Smooth muscle cell (in vitro differentiated cells): ENCODE measurements around the gene LRRC46. TPM values are rescaled to one million over a fixed set of nuclear protein-coding genes. Genes with fewer than 3 reads are reported as not detected.

Experiments
- DNase-seq: peaks from one replicate; lab custom pipeline; 2025; ENCODE audit not compliant: unreplicated experiment; lab: John Stamatoyannopoulos, UW
- H2AFZ ChIP-seq: fragments of 200-600 bp; sonication (generic); 2 replicates; pipeline ENCODE4 v1.6.0; 2016; ENCODE audit warnings: antibody characterized with exemption, low read depth, mild to moderate bottlenecking
- H3F3A ChIP-seq: fragments of 200-600 bp; sonication (generic); 2 replicates; pipeline ENCODE4 v1.6.0; 2017; ENCODE audit warnings: antibody characterized with exemption, low read depth
- H3K27ac ChIP-seq: fragments of 200-600 bp; sonication (generic); 2 replicates; pipeline ENCODE4 v1.5.1; 2016; ENCODE audit warnings: low read depth, mild to moderate bottlenecking
- H3K27me3 ChIP-seq: fragments of 200-600 bp; sonication (generic); 2 replicates; pipeline ENCODE4 v1.6.1; 2016; ENCODE audit warnings: low read depth, mild to moderate bottlenecking
- H3K36me3 ChIP-seq: fragments of 200-600 bp; sonication (generic); 2 replicates; pipeline ENCODE4 v1.5.1; 2016; ENCODE audit warnings: low read depth
- H3K4me1 ChIP-seq: fragments of 200-600 bp; sonication (generic); 2 replicates; pipeline ENCODE4 v1.5.1; 2016; ENCODE audit warnings: low read depth
- H3K4me2 ChIP-seq: fragments of 200-600 bp; sonication (generic); 2 replicates; pipeline ENCODE4 v1.6.0; 2016; ENCODE audit warnings: mild to moderate bottlenecking
- H3K4me3 ChIP-seq: fragments of 200-600 bp; sonication (generic); 2 replicates; pipeline ENCODE4 v1.5.1; 2016; ENCODE audit warnings: mild to moderate bottlenecking
- H3K79me2 ChIP-seq: fragments of 200-600 bp; sonication (generic); 2 replicates; pipeline ENCODE4 v1.6.0; 2016; ENCODE audit warnings: low read depth, mild to moderate bottlenecking
- H3K9ac ChIP-seq: fragments of 200-600 bp; sonication (generic); 2 replicates; pipeline ENCODE4 v1.6.0; 2016; ENCODE audit warnings: low read depth
- H3K9me3 ChIP-seq: fragments of 200-600 bp; sonication (generic); replicated peaks from 2 replicates; pipeline ENCODE4 v1.5.1; 2016; ENCODE audit warnings: low read depth
- H4K20me1 ChIP-seq: fragments of 200-600 bp; sonication (generic); 2 replicates; pipeline ENCODE4 v1.6.0; 2016; ENCODE audit warnings: low read depth
- WGBS: methylation state at CpG from one replicate; pipeline ENCODE4 v1.1.7; 2016; ENCODE audit warnings: low lambda C conversion rate; 5-methylcytosine and 5-hydroxymethylcytosine counted together
- polyA plus RNA-seq: library from polyadenylated mRNA; unstranded; fragments of >200 nt; fragmentation: Nextera tagmentation; extraction: Ambion mirVana; gene quantifications from 2 replicates; pipeline ENCODE4 v1.2.1, GENCODE V29; 2016
- total RNA-seq: library from RNA; depleted of rRNA; stranded (reverse); fragments of >200 nt; gene quantifications from 2 replicates; pipeline ENCODE4 v1.2.3, GENCODE V29; 2014
- TF ChIP-seq, protein P1 (sequence below): fragments of 200-600 bp; sonication (generic); IDR thresholded peaks from 2 replicates; pipeline ENCODE4 v1.5.1; 2017; ENCODE audit warnings: borderline replicate concordance, mild to moderate bottlenecking, antibody characterized with exemption; ENCODE audit not compliant: insufficient read depth, poor library complexity, severe bottlenecking

The LRRC46 gene
- total and polyA plus RNA-seq, 2 experiments from 2014 or later, result 0.26 TPM; not detected in 1

DNA sequence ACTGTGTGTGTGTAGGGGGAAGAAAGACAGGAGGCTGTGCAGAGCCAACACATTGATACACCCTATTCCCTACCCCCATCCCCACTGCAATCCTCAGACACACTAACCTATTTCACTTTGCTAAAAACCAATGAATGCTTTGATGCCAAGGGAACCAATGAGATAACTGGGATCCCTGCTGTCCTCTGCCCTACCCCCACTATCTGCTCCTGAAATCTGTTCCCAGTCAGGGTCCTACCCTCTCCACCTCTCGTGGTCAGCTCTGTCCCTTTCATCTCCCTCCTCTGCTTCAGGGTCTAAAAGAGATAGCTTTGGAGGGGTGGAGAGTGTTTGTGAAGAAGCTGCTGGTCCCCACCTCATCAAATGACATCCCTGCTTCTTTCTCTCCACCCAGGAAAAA lies 38.6 kb downstream of the LRRC46 start:
- H3K9me3 ChIP-seq, result no peaks in the 10 kb centered on the region
- peaks cover 27% of the 10 kb centered on the region for H3K4me1 ChIP-seq
- no peaks in the 10 kb centered on the region for H3K79me2 ChIP-seq
- H3K4me3 ChIP-seq, result no peak overlapping the region
- H3K36me3 ChIP-seq, result no peaks in the 10 kb centered on the region
- TF ChIP-seq, protein P1, sequence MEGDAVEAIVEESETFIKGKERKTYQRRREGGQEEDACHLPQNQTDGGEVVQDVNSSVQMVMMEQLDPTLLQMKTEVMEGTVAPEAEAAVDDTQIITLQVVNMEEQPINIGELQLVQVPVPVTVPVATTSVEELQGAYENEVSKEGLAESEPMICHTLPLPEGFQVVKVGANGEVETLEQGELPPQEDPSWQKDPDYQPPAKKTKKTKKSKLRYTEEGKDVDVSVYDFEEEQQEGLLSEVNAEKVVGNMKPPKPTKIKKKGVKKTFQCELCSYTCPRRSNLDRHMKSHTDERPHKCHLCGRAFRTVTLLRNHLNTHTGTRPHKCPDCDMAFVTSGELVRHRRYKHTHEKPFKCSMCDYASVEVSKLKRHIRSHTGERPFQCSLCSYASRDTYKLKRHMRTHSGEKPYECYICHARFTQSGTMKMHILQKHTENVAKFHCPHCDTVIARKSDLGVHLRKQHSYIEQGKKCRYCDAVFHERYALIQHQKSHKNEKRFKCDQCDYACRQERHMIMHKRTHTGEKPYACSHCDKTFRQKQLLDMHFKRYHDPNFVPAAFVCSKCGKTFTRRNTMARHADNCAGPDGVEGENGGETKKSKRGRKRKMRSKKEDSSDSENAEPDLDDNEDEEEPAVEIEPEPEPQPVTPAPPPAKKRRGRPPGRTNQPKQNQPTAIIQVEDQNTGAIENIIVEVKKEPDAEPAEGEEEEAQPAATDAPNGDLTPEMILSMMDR, result no peak
- H3K9ac ChIP-seq, result no peak overlapping the region
- DNase-seq, result no peak
- H4K20me1 ChIP-seq, result no peaks in the 10 kb centered on the region
- peaks cover 6% of the 10 kb centered on the region for H3F3A ChIP-seq
- 18% methylated on average over 1 of the region's 1 CpG for WGBS
- H3K27me3 ChIP-seq, result no peaks in the 10 kb centered on the region
- no peak overlapping the region for H3K4me2 ChIP-seq
- H2AFZ ChIP-seq, result no peak overlapping the region
- no peak overlapping the region for H3K27ac ChIP-seq

DNA sequence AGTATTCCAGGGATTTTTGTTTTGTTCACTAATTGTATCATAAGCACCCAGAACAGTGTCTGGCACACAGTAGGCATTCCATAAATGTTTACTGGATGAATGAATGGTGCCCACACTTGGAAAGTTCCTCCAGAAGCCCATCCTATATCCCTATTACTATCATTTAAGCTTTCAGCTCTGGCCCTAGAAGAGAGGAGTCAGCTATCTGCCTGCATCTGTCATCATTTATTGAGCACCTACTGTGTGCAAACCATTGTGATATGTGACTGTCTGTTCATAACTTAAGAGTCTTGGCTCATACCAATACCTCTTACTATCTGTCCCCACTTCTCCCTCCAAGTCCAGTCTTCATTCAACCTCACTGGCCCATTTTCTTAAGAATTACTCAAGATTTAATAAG lies 39.6 kb downstream of the LRRC46 start:
- Histone ChIP-seq H3K36me3 (no peaks in the 10 kb centered on the region), H3K4me1 (peaks cover 29% of the 10 kb centered on the region), H3K27ac (no peak overlapping the region), H4K20me1 (no peaks in the 10 kb centered on the region), H3K79me2 (no peaks in the 10 kb centered on the region), H3K4me2 (no peak overlapping the region), H3K9me3 (no peaks in the 10 kb centered on the region), H2AFZ (no peak overlapping the region), H3K27me3 (no peaks in the 10 kb centered on the region), H3K9ac (no peak overlapping the region), H3F3A (peaks cover 6% of the 10 kb centered on the region), H3K4me3 (no peak overlapping the region)
- TF ChIP-seq, protein P1, result no peak
- DNase-seq, result no peak

DNA sequence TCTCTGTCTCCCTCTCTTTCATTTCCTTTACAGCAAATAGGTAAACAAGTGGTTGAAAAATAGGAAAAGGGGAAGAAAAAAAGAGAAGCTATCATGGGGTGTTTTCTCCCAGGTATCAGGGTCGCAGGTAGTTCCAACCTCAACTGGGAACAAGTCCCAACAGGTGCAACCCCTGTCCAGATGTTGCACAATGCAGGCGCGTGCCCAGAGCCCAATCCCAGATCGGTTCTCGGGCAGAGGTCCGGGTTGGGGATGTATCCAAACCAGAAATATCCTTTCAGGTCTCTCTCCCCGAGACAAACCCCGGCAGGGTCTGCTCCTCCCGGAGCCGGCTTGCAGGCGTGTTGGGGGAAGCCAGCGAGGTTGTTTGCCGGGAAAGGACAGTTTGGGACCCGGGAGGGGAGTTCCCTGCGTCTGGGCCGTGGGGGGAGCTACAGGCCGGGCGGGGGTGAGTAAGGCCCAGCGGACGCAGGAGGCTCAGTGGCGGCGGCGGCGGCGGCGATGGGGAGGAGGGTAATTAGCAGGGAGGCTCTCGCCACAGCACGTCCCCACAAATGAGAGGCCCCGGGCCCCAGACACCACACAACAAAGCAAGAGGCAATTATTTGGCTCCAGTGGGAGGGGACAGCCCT lies 40.7 kb downstream of the LRRC46 start:
- peak overlapping the region; percentile 62 for H3K27ac ChIP-seq
- no peaks in the 10 kb centered on the region for H4K20me1 ChIP-seq
- no peaks in the 10 kb centered on the region for H3K36me3 ChIP-seq
- H3K79me2 ChIP-seq, result no peaks in the 10 kb centered on the region
- H3K4me2 ChIP-seq, result peak overlapping the region; percentile 88
- TF ChIP-seq, protein P1, result no peak
- DNase-seq, result peak; percentile 20
- no peaks in the 10 kb centered on the region for H3K9me3 ChIP-seq
- H3K9ac ChIP-seq, result peak overlapping the region; percentile 43
- H3F3A ChIP-seq, result peaks cover 6% of the 10 kb centered on the region
- H3K27me3 ChIP-seq, result no peaks in the 10 kb centered on the region
- peak overlapping the region; percentile 30 for H3K4me3 ChIP-seq
- peak overlapping the region; percentile 90 for H2AFZ ChIP-seq
- WGBS, result 11% methylated on average over 25 of the region's 29 CpGs
- peaks cover 29% of the 10 kb centered on the region for H3K4me1 ChIP-seq

DNA sequence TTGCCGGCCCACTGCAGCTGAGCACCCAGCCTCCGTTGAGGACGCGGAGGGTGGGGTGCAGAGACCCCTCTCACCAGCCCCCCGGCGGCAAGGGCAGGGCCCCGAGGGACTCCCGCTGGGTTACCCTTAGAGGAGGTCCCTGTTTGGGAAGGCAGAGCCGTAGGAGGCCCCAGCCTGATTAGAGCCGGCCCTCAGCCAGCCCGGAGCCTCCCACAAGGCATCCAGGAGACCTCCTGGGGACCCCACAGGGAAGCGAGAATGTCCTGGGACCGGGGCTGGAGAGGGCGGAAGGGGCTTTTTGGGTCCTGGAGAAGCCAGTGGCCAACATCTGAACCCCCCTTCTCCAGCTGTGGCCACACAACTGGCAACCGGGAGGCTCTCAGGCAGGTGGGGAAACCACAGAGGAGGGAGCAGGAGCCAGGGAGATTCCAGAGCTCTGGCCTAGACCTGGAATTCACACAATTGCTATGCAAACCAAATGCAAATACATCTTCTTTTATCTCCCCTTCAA lies 41.2 kb downstream of the LRRC46 start:
- peak overlapping the region; percentile 43 for H3K9ac ChIP-seq

More for the DNA sequence above, 41.2 kb downstream of the LRRC46 start:
- Histone ChIP-seq H3K79me2 (no peaks in the 10 kb centered on the region), H3K9me3 (no peaks in the 10 kb centered on the region), H3K4me3 (peak overlapping the region; percentile 30), H4K20me1 (no peaks in the 10 kb centered on the region), H3K4me1 (peaks cover 35% of the 10 kb centered on the region), H3F3A (peaks cover 6% of the 10 kb centered on the region), H3K36me3 (no peaks in the 10 kb centered on the region), H3K27ac (peak overlapping the region; percentile 62), H3K4me2 (peak overlapping the region; percentile 88), H2AFZ (peak overlapping the region; percentile 90), H3K27me3 (no peaks in the 10 kb centered on the region)
- WGBS, result 10% methylated on average over 15 of the region's 15 CpGs
- TF ChIP-seq, protein P1, result no peak
- no peak for DNase-seq
